Adrenal gland (tissue), 12 donors: Measurements from ENCODE around the gene TMEM255B. TPM values are rescaled to one million over a fixed set of nuclear protein-coding genes. Genes with fewer than 3 reads are reported as not detected.

Experiments
- DNase-seq, 7 donors: peaks; one replicate each; pipeline ENCODE4 v3.0.0-alpha.2; 2019 to 2020
- H3K27ac ChIP-seq, 5 donors: fragments of 200-600 bp; sonication (generic) in 4 of 5; 1 replicate in 3 of 5; 2 replicates in 2 of 5; pipeline versions ENCODE4 v1.5.1 to v1.8.0; 2016 to 2020; ENCODE audit warnings: mild to moderate bottlenecking in 1 of 5
- H3K27me3 ChIP-seq: fragments of 200-600 bp; 2 replicates; pipeline ENCODE4 v1.8.0; 2021
- H3K36me3 ChIP-seq, 2 donors: fragments of 200-600 bp; replicated peaks in 1 of 2; 1 replicate in 1 of 2; 2 replicates in 1 of 2; pipeline versions ENCODE4 v1.5.1 to v1.8.0; 2018 to 2022
- H3K4me1 ChIP-seq, 2 donors: fragments of 200-600 bp; replicated peaks in 1 of 2; 1 replicate in 1 of 2; 2 replicates in 1 of 2; pipeline versions ENCODE4 v1.5.1 to v1.8.0; 2018 to 2021
- H3K4me3 ChIP-seq, 4 donors: fragments of 200-600 bp; sonication (generic) in 3 of 4; one replicate each; pipeline ENCODE4 v1.5.1; 2016 to 2018
- H3K9me3 ChIP-seq, 3 donors: fragments of 200-600 bp; sonication (generic) in 1 of 3; replicated peaks in 1 of 3; 1 replicate in 2 of 3; 2 replicates in 1 of 3; pipeline versions ENCODE4 v1.5.1 to v1.8.0; 2016 to 2021
- CTCF ChIP-seq, 6 experiments: fragments of 450-650 bp in 4 of 6; fragments of 200-600 bp in 2 of 6; sonication (generic) in 1 of 6; IDR thresholded peaks; 1 replicate in 5 of 6; 2 replicates in 1 of 6; pipeline versions ENCODE4 v1.5.1 to v1.8.0; 2016 to 2021; ENCODE audit warnings: antibody characterized with exemption in 6 of 6, mild to moderate bottlenecking in 2 of 6, moderate library complexity in 1 of 6
- POLR2A ChIP-seq, 2 donors: fragments of 450-650 bp; IDR thresholded peaks; one replicate each; pipeline ENCODE4 v1.6.1; 2017; ENCODE audit warnings: antibody characterized with exemption in 2 of 2, mild to moderate bottlenecking in 2 of 2, moderate library complexity in 1 of 2
- WGBS, 4 donors: extraction: QIAGEN DNeasy Blood & Tissue Kit in 2 of 4; methylation state at CpG; one replicate each; pipeline versions ENCODE4 v1.1.5 to v1.1.7; 2013 to 2017; 5-methylcytosine and 5-hydroxymethylcytosine counted together
- intact Hi-C, 2 donors: fragments of 100-400 bp; cut with DNase I; formaldehyde crosslinking; loops; one replicate each; pipeline versions ENCODE4 v1.14.1 to v1.15.0; 2022 to 2023
- polyA plus RNA-seq, 3 donors: library from polyadenylated mRNA; stranded (reverse); fragments of 200-250 nt in 2 of 3; fragments of 350-450 nt in 1 of 3; fragmentation: Illumina TruSeq in 1 of 3; extraction: RNeasy Lipid Tissue Mini Kit (QIAGEN cat#74804) in 1 of 3; gene quantifications; one replicate each; pipeline ENCODE4 v1.2.3, GENCODE V29; 2013 to 2014
- total RNA-seq, 9 donors: library from RNA; depleted of rRNA in 4 of 9; stranded (reverse); fragments of >200 nt in 4 of 9; fragments of 120-200 nt in 1 of 9; fragmentation: NEBNext Ultra II Directional in 1 of 9; extraction: Animal tissue kit (Norgen Biotek cat#: 25700) in 1 of 9; gene quantifications; one replicate each; pipeline versions ENCODE4 v1.1.0 to v1.2.4, GENCODE V29; 2013 to 2023
- donor health status: healthy with polysubstance abuse.
- donor health status: Bipolar disorder and iron deficiency.
- donor health status: DM: yes; HTN: yes; CAD: no.
- donor health status: DM: no; HTN: no; CAD: no.
- donor health status: DM: no; HTN: no; CAD: no.
- donor health status: DM: yes; HTN: yes; CAD: no.

The TMEM255B gene
- total and polyA plus RNA-seq, 12 donors = 1.3 to 60.1 (median 17.2) TPM

- H3K36me3 ChIP-seq = no peaks in the 10 kb centered on the region
- no peaks in the 10 kb centered on the region for H3K27me3 ChIP-seq
- no peak overlapping the region for H3K27ac ChIP-seq
- WGBS, 4 donors = 85 to 91% (median 86%) methylated on average over 20 of the region's 20 CpGs
- TF ChIP-seq POLR2A (IDR thresholded peaks at IDR 0.05) (no peak), CTCF (IDR thresholded peaks at IDR 0.05) (no peak)
- DNase-seq = no peak
- H3K4me1 ChIP-seq = peaks cover 0 to 8% of the 10 kb centered on the region in 2 donors
- intact Hi-C loops = no loop called here
- no peak overlapping the region for H3K4me3 ChIP-seq
- no peaks in the 10 kb centered on the region for H3K9me3 ChIP-seq
These were observed 2.5 kb upstream of the TMEM255B start for GRCh38 chr13:113756441-113757097.

- H3K27me3 ChIP-seq = no peaks in the 10 kb centered on the region
- WGBS, 4 donors = 2 to 4% (median 3%) methylated on average over 24 to 26 of the region's 26 CpGs
- H3K27ac ChIP-seq = peak overlapping the region in 4 of 5 donors; percentile 59 to 90 (median 68)
- peak in 5 of 7 donors; percentile 35 to 67 (median 37) for DNase-seq
- no peaks in the 10 kb centered on the region for H3K9me3 ChIP-seq
- no peak for TF ChIP-seq CTCF (IDR thresholded peaks at IDR 0.05)
- TF ChIP-seq POLR2A (IDR thresholded peaks at IDR 0.05) = no peak
- no peaks in the 10 kb centered on the region for H3K36me3 ChIP-seq
- peak overlapping the region in 2 of 4 donors; percentile 32 to 74 for H3K4me3 ChIP-seq
- peaks cover 0 to 8% of the 10 kb centered on the region in 2 donors for H3K4me1 ChIP-seq
- intact Hi-C loops = no loop called here
These were observed 605 bp downstream of the TMEM255B start for GRCh38 chr13:113759525-113760137.

- intact Hi-C loops = no loop called here
- no peak for TF ChIP-seq POLR2A (IDR thresholded peaks at IDR 0.05)
- Histone ChIP-seq H3K9me3 (no peaks in the 10 kb centered on the region), H3K4me3 (no peak overlapping the region), H3K36me3 (no peaks in the 10 kb centered on the region), H3K4me1 (peaks cover 0 to 8% of the 10 kb centered on the region in 2 donors), H3K27me3 (no peaks in the 10 kb centered on the region), H3K27ac (no peak overlapping the region)
- WGBS, 4 donors = 80 to 86% (median 82%) methylated on average over 7 of the region's 7 CpGs
- no peak for DNase-seq
These were observed 2.1 kb downstream of the TMEM255B start for GRCh38 chr13:113761136-113761535.

- Histone ChIP-seq H3K27me3 (no peaks in the 10 kb centered on the region), H3K27ac (no peak overlapping the region), H3K4me1 (peaks cover 0 to 8% of the 10 kb centered on the region in 2 donors), H3K4me3 (no peak overlapping the region), H3K36me3 (no peaks in the 10 kb centered on the region), H3K9me3 (no peaks in the 10 kb centered on the region)
- intact Hi-C loops = no loop called here
- TF ChIP-seq POLR2A (IDR thresholded peaks at IDR 0.05) = no peak
- no peak for TF ChIP-seq CTCF (IDR thresholded peaks at IDR 0.05)
- 61 to 88% (median 71%) methylated on average over 2 of the region's 2 CpGs for WGBS, 4 donors
- no peak for DNase-seq
These were observed 3.0 kb downstream of the TMEM255B start for GRCh38 chr13:113762075-113762474.
